DND-41 (cell line): Measurements from ENCODE around the gene POLR2L.

ENCODE experiments used
- ATAC-seq: fragments of 200-7000 bp; cut with Tn5 transposase; 3 replicates; pipeline ENCODE4 v1.9.1; 2021; ENCODE audit warnings: low read depth; ENCODE audit not compliant: insufficient read depth
- DNase-seq: peaks from one replicate; pipeline ENCODE4 v3.0.0-alpha.2; 2020
- H2AFZ ChIP-seq: 2 replicates; pipeline ENCODE4 v1.6.0; 2012; ENCODE audit warnings: low read depth, low read length
- H3K27ac ChIP-seq: 2 replicates; pipeline ENCODE4 v1.5.1; 2012; ENCODE audit warnings: low read length, inconsistent platforms
- H3K27me3 ChIP-seq: fragments of 200-600 bp; sonication (generic); 2 replicates; pipeline ENCODE4 v1.6.0; 2012; ENCODE audit warnings: low read length, mild to moderate bottlenecking, inconsistent platforms; ENCODE audit not compliant: insufficient read depth, poor library complexity
- H3K36me3 ChIP-seq: 2 replicates; pipeline ENCODE4 v1.5.1; 2012; ENCODE audit warnings: low read length, inconsistent platforms; ENCODE audit not compliant: insufficient read depth
- H3K4me1 ChIP-seq: 2 replicates; pipeline ENCODE4 v1.5.1; 2012; ENCODE audit warnings: mild to moderate bottlenecking, low read length; ENCODE audit not compliant: insufficient read depth
- H3K4me2 ChIP-seq: 2 replicates; pipeline ENCODE4 v1.6.0; 2012; ENCODE audit warnings: mild to moderate bottlenecking, moderate library complexity, low read length, inconsistent platforms; ENCODE audit not compliant: insufficient read depth
- H3K4me3 ChIP-seq, 2 experiments: fragments of 200-600 bp in 1 of 2; shearing (Covaris generic) in 1 of 2; 2 replicates each; pipeline ENCODE4 v1.5.1; 2012 to 2016; ENCODE audit warnings: inconsistent platforms in 2 of 2, low read length in 2 of 2, mild to moderate bottlenecking in 2 of 2, low read depth in 1 of 2, moderate library complexity in 1 of 2
- H3K79me2 ChIP-seq: 2 replicates; pipeline ENCODE4 v1.6.0; 2012; ENCODE audit warnings: low read length, inconsistent platforms; ENCODE audit not compliant: insufficient read depth
- H3K9ac ChIP-seq: 2 replicates; pipeline ENCODE4 v1.6.0; 2012; ENCODE audit warnings: low read depth, mild to moderate bottlenecking, inconsistent platforms, low read length, moderate library complexity
- H3K9me3 ChIP-seq: 2 replicates; pipeline ENCODE4 v1.5.1; 2012; ENCODE audit warnings: low read length, moderate library complexity, mild to moderate bottlenecking, inconsistent platforms; ENCODE audit not compliant: insufficient read depth, severe bottlenecking
- H4K20me1 ChIP-seq: 2 replicates; pipeline ENCODE4 v1.6.0; 2012; ENCODE audit warnings: low read length; ENCODE audit not compliant: insufficient read depth
- EZH2 ChIP-seq: IDR thresholded peaks from 3 replicates; pipeline ENCODE4 v1.6.1; 2012; ENCODE audit warnings: borderline replicate concordance, low read depth, mild to moderate bottlenecking, moderate library complexity, low read length, inconsistent platforms; ENCODE audit not compliant: severe bottlenecking
- TF ChIP-seq, protein P1 (sequence below): IDR thresholded peaks from 2 replicates; pipeline ENCODE4 v1.5.1; 2012; ENCODE audit warnings: borderline replicate concordance, low read length, moderate library complexity, mild to moderate bottlenecking; ENCODE audit not compliant: poor library complexity, severe bottlenecking; ENCODE audit errors: extremely low read depth

POLR2L gene

GRCh38 chr11:790721-791564 is 51.4 kb downstream of the POLR2L start:
- H4K20me1 ChIP-seq: peaks cover 33% of the 10 kb centered on the region

DNA sequence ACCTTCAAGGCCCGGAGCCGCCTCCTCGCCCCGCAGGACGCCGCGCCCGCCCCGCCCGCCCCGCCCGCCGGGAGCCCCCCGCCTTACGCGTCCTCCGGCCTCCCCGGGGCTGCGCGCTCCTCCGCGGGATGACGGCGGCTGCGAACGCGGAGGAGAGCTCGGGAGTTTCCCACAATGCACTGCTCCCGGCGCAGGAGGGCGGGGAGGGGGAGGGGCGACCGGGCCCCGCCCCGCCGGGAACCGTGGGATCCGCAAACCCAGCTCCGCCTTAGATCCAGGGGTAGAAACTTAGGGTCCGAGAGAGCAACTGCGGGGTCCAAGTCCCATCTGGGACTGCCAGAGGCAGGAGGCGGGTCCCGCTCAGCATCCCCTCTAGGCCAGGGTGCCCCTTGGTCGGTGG is 52.4 kb downstream of the POLR2L start, which contains the start of gene CEND1:
Gene CEND1 (minus strand): TSS at position 148 of the 400 bp plus-strand sequence. CDS start 1,514 bp downstream, outside the sequence.
- Histone ChIP-seq H3K4me3 (no peak within 1 kb of the TSS), H3K9ac (no peak within 1 kb of the TSS), H3K27me3 (no peaks in the 10 kb centered on the region), H3K4me2 (no peak within 1 kb of the TSS), H3K4me1 (peaks cover 3% of the 10 kb centered on the region), H3K9me3 (no peaks in the 10 kb centered on the region), H3K36me3 (peaks cover 29% of the 10 kb centered on the region), H3K79me2 (no peaks in the 10 kb centered on the region), H4K20me1 (peaks cover 25% of the 10 kb centered on the region), H2AFZ (no peak within 1 kb of the TSS), H3K27ac (no peak within 1 kb of the TSS)
- TF ChIP-seq EZH2: no peak
- TF ChIP-seq, protein P1, sequence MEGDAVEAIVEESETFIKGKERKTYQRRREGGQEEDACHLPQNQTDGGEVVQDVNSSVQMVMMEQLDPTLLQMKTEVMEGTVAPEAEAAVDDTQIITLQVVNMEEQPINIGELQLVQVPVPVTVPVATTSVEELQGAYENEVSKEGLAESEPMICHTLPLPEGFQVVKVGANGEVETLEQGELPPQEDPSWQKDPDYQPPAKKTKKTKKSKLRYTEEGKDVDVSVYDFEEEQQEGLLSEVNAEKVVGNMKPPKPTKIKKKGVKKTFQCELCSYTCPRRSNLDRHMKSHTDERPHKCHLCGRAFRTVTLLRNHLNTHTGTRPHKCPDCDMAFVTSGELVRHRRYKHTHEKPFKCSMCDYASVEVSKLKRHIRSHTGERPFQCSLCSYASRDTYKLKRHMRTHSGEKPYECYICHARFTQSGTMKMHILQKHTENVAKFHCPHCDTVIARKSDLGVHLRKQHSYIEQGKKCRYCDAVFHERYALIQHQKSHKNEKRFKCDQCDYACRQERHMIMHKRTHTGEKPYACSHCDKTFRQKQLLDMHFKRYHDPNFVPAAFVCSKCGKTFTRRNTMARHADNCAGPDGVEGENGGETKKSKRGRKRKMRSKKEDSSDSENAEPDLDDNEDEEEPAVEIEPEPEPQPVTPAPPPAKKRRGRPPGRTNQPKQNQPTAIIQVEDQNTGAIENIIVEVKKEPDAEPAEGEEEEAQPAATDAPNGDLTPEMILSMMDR: no peak
- DNase-seq (no peak), ATAC-seq (no peak)

More at GRCh38 chr11:790721-791564, 51.4 kb downstream of the POLR2L start:
- Histone ChIP-seq H3K27me3 (no peaks in the 10 kb centered on the region), H3K27ac (no peak overlapping the region), H3K4me1 (peaks cover 13% of the 10 kb centered on the region), H3K9ac (no peak overlapping the region), H3K36me3 (peaks cover 29% of the 10 kb centered on the region), H3K4me2 (no peak overlapping the region), H3K4me3 (no peak overlapping the region), H3K9me3 (no peaks in the 10 kb centered on the region), H3K79me2 (peaks cover 7% of the 10 kb centered on the region), H2AFZ (no peak overlapping the region)
- DNase-seq: no peak
- no peak for TF ChIP-seq EZH2
- TF ChIP-seq, protein P1: no peak
- 0 out of 3 replicates have a peak, but pooled peaks have one; percentile 10 for ATAC-seq
